HCT116 (cell line): ENCODE results near the gene TMC6.

ENCODE experiments used
- CEBPB ChIP-seq: IDR thresholded peaks from 2 replicates; pipeline ENCODE4 v1.6.1; 2012; ENCODE audit warnings: low read depth
- CTCF ChIP-seq, 3 experiments: fragments of 200-600 bp in 1 of 3; sonication (generic) in 1 of 3; IDR thresholded peaks in 2 of 3; conservative IDR thresholded peaks in 1 of 3; 2 replicates each; pipeline ENCODE4 v1.5.1; 2012 to 2017; ENCODE audit warnings: low read depth in 2 of 3, low read length in 2 of 3, antibody characterized with exemption in 1 of 3, borderline replicate concordance in 1 of 3, control low read depth in 1 of 3, mild to moderate bottlenecking in 1 of 3, mixed read lengths in 1 of 3, mixed run types in 1 of 3, moderate library complexity in 1 of 3; ENCODE audit not compliant: insufficient read depth in 1 of 3
- EZH2 ChIP-seq: fragments of 200-600 bp; sonication (generic); IDR thresholded peaks from 2 replicates; pipeline ENCODE4 v1.6.1; 2017; ENCODE audit warnings: antibody characterized with exemption, mixed run types
- EZH2phosphoT487 ChIP-seq: fragments of 200-600 bp; IDR thresholded peaks from 2 replicates; pipeline ENCODE4 v1.6.1; 2018; ENCODE audit warnings: antibody characterized with exemption, borderline replicate concordance
- POLR2A ChIP-seq: IDR thresholded peaks from 2 replicates; pipeline ENCODE4 v1.7.0; 2011; ENCODE audit warnings: borderline replicate concordance; ENCODE audit not compliant: insufficient read depth, insufficient read length; ENCODE audit errors: extremely low read depth
- POLR2AphosphoS5 ChIP-seq: IDR thresholded peaks from 2 replicates; pipeline ENCODE4 v1.6.1; 2011; ENCODE audit warnings: mild to moderate bottlenecking, low read depth, low read length, moderate library complexity
- RAD21 ChIP-seq: IDR thresholded peaks from 2 replicates; pipeline ENCODE4 v1.6.1; 2012; ENCODE audit warnings: low read depth, mild to moderate bottlenecking
- REST ChIP-seq: IDR thresholded peaks from 2 replicates; pipeline ENCODE4 v1.6.1; 2012; ENCODE audit warnings: low read depth
- YY1 ChIP-seq: IDR thresholded peaks from 2 replicates; pipeline ENCODE4 v1.6.1; 2011; ENCODE audit warnings: low read length, low read depth, moderate library complexity, mild to moderate bottlenecking; ENCODE audit not compliant: insufficient replicate concordance; ENCODE audit errors: extremely low read depth
- ZFX ChIP-seq: fragments of 450-650 bp; IDR thresholded peaks from 2 replicates; pipeline ENCODE4 v1.6.1; 2017
- ZNF274 ChIP-seq: fragments of 200-500 bp; sonication (Bioruptor generic); IDR thresholded peaks from 2 replicates; pipeline ENCODE4 v1.6.1; 2014; ENCODE audit warnings: mild to moderate bottlenecking, low read depth, low read length, inconsistent platforms
- TF ChIP-seq, protein P1 (sequence below): IDR thresholded peaks from 2 replicates; pipeline ENCODE4 v1.6.1; 2012

DNA sequence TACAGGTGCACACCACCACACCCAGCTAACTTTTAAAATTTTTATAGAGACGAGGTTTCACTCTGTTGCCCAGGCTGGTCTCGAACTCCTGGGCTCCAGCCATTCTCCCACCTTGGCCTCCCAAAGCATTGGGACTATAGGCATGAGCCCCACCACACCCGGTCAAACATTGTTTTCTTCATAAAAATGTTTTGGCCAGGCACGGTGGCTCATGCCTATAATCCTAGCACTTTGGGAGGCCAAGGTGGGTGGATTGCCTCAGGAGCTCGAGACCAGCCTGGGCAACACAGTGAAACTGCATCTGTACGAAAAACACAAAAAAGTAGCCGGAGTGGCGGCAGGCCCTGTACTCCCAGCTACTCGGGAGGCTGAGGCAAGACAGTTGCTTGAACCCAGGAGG is 12.1 kb downstream of the TMC6 start:
- TF ChIP-seq POLR2A (no peak), CTCF (IDR thresholded peaks at IDR 0.05 in 2 of 3, conservative IDR thresholded peaks at IDR 0.05 in 1 of 3; ENCODE audit: borderline replicate concordance in 1 of 3, insufficient read depth in 1 of 3, low read depth in 2 of 3, low read length in 2 of 3) (no peak), ZFX (no peak), EZH2 (no peak), POLR2AphosphoS5 (no peak), YY1 (no peak), CEBPB (no peak), RAD21 (no peak), EZH2phosphoT487 (no peak), REST (no peak), ZNF274 (no peak)
- TF ChIP-seq, protein P1, sequence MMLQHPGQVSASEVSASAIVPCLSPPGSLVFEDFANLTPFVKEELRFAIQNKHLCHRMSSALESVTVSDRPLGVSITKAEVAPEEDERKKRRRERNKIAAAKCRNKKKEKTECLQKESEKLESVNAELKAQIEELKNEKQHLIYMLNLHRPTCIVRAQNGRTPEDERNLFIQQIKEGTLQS, result no peak
